DND-41 (cell line): ENCODE results near the gene RPS6KB2.

Source experiments
- ATAC-seq: fragments of 200-7000 bp; cut with Tn5 transposase; 3 replicates; pipeline ENCODE4 v1.9.1; 2021; ENCODE audit warnings: low read depth; ENCODE audit not compliant: insufficient read depth
- DNase-seq: peaks from one replicate; pipeline ENCODE4 v3.0.0-alpha.2; 2020
- H2AFZ ChIP-seq: 2 replicates; pipeline ENCODE4 v1.6.0; 2012; ENCODE audit warnings: low read depth, low read length
- H3K27ac ChIP-seq: 2 replicates; pipeline ENCODE4 v1.5.1; 2012; ENCODE audit warnings: low read length, inconsistent platforms
- H3K27me3 ChIP-seq: fragments of 200-600 bp; sonication (generic); 2 replicates; pipeline ENCODE4 v1.6.0; 2012; ENCODE audit warnings: low read length, mild to moderate bottlenecking, inconsistent platforms; ENCODE audit not compliant: insufficient read depth, poor library complexity
- H3K36me3 ChIP-seq: 2 replicates; pipeline ENCODE4 v1.5.1; 2012; ENCODE audit warnings: low read length, inconsistent platforms; ENCODE audit not compliant: insufficient read depth
- H3K4me1 ChIP-seq: 2 replicates; pipeline ENCODE4 v1.5.1; 2012; ENCODE audit warnings: mild to moderate bottlenecking, low read length; ENCODE audit not compliant: insufficient read depth
- H3K4me2 ChIP-seq: 2 replicates; pipeline ENCODE4 v1.6.0; 2012; ENCODE audit warnings: mild to moderate bottlenecking, moderate library complexity, low read length, inconsistent platforms; ENCODE audit not compliant: insufficient read depth
- H3K4me3 ChIP-seq, 2 experiments: fragments of 200-600 bp in 1 of 2; shearing (Covaris generic) in 1 of 2; 2 replicates each; pipeline ENCODE4 v1.5.1; 2012 to 2016; ENCODE audit warnings: inconsistent platforms in 2 of 2, low read length in 2 of 2, mild to moderate bottlenecking in 2 of 2, low read depth in 1 of 2, moderate library complexity in 1 of 2
- H3K79me2 ChIP-seq: 2 replicates; pipeline ENCODE4 v1.6.0; 2012; ENCODE audit warnings: low read length, inconsistent platforms; ENCODE audit not compliant: insufficient read depth
- H3K9ac ChIP-seq: 2 replicates; pipeline ENCODE4 v1.6.0; 2012; ENCODE audit warnings: low read depth, mild to moderate bottlenecking, inconsistent platforms, low read length, moderate library complexity
- H3K9me3 ChIP-seq: 2 replicates; pipeline ENCODE4 v1.5.1; 2012; ENCODE audit warnings: low read length, moderate library complexity, mild to moderate bottlenecking, inconsistent platforms; ENCODE audit not compliant: insufficient read depth, severe bottlenecking
- H4K20me1 ChIP-seq: 2 replicates; pipeline ENCODE4 v1.6.0; 2012; ENCODE audit warnings: low read length; ENCODE audit not compliant: insufficient read depth
- EZH2 ChIP-seq: IDR thresholded peaks from 3 replicates; pipeline ENCODE4 v1.6.1; 2012; ENCODE audit warnings: borderline replicate concordance, low read depth, mild to moderate bottlenecking, moderate library complexity, low read length, inconsistent platforms; ENCODE audit not compliant: severe bottlenecking
- TF ChIP-seq, protein P1 (sequence below): IDR thresholded peaks from 2 replicates; pipeline ENCODE4 v1.5.1; 2012; ENCODE audit warnings: borderline replicate concordance, low read length, moderate library complexity, mild to moderate bottlenecking; ENCODE audit not compliant: poor library complexity, severe bottlenecking; ENCODE audit errors: extremely low read depth

The RPS6KB2 gene

DNA sequence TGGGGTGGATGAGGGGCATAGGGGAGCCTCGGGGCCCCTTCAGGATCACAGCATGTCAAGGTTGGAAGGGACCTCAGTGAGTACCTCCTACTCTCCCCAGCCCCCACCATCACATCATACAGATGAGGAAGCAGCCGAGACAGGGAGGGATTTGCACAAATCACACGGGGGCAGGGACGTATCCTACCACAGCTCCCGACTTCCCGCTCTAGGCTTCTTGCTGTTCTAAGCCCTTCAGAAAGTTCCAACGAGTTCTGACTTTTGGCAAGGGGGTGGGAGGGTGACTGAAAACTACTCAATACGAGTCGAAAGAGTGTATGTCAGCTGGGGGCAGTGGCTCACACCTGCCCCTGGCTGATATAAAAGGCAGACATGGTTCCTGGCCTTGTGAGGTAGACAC lies 41.2 kb upstream of the RPS6KB2 start:
- Histone ChIP-seq H3K9me3 (no peaks in the 10 kb centered on the region), H3K4me2 (no peak overlapping the region), H3K79me2 (peaks cover 18% of the 10 kb centered on the region), H3K4me3 (no peak overlapping the region), H3K9ac (no peak overlapping the region), H3K27ac (no peak overlapping the region), H3K36me3 (no peaks in the 10 kb centered on the region), H3K27me3 (no peaks in the 10 kb centered on the region), H3K4me1 (peaks cover 19% of the 10 kb centered on the region), H2AFZ (no peak overlapping the region), H4K20me1 (no peaks in the 10 kb centered on the region)
- ATAC-seq (no peak), DNase-seq (no peak)
- no peak for TF ChIP-seq EZH2
- TF ChIP-seq, protein P1, sequence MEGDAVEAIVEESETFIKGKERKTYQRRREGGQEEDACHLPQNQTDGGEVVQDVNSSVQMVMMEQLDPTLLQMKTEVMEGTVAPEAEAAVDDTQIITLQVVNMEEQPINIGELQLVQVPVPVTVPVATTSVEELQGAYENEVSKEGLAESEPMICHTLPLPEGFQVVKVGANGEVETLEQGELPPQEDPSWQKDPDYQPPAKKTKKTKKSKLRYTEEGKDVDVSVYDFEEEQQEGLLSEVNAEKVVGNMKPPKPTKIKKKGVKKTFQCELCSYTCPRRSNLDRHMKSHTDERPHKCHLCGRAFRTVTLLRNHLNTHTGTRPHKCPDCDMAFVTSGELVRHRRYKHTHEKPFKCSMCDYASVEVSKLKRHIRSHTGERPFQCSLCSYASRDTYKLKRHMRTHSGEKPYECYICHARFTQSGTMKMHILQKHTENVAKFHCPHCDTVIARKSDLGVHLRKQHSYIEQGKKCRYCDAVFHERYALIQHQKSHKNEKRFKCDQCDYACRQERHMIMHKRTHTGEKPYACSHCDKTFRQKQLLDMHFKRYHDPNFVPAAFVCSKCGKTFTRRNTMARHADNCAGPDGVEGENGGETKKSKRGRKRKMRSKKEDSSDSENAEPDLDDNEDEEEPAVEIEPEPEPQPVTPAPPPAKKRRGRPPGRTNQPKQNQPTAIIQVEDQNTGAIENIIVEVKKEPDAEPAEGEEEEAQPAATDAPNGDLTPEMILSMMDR = no peak

- DNase-seq = no peak
- peaks cover 20% of the 10 kb centered on the region for H3K4me1 ChIP-seq
- H3K36me3 ChIP-seq = no peaks in the 10 kb centered on the region
- no peaks in the 10 kb centered on the region for H3K27me3 ChIP-seq
- no peak for ATAC-seq
- peaks cover 23% of the 10 kb centered on the region for H3K79me2 ChIP-seq
- no peak overlapping the region for H3K9ac ChIP-seq
- TF ChIP-seq, protein P1 = no peak
- no peak for TF ChIP-seq EZH2
- H2AFZ ChIP-seq = no peak overlapping the region
- no peak overlapping the region for H3K4me3 ChIP-seq
- no peak overlapping the region for H3K27ac ChIP-seq
- no peak overlapping the region for H3K4me2 ChIP-seq
- H3K9me3 ChIP-seq = no peaks in the 10 kb centered on the region
- H4K20me1 ChIP-seq = peaks cover 4% of the 10 kb centered on the region
These were observed 40.8 kb upstream of the RPS6KB2 start for GRCh38 chr11:67387518-67387917.

DNA sequence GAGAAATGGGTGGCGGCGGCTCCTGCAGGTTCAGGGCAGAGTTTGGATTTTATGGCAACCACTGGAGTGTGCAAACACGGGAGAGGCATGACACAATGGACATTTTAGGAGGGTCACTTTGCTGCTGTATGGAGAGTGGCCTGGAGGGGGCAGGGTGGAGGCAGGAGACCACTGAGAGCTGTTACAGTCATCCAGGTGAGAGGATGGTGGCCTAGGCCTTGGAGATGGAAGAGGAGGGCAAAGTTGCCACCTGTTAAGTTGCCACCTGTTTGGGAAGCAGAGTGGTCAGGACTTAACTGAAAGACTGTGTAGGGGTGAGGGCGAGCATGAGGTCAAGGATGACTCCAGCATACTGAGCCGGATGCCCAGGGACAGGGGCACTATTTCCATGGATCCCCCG lies 38.8 kb upstream of the RPS6KB2 start:
- ATAC-seq = peak; percentile 32; the same call in 1 of the 3 replicates
- peaks cover 38% of the 10 kb centered on the region for H3K4me1 ChIP-seq
- H3K27ac ChIP-seq = no peak overlapping the region
- H3K79me2 ChIP-seq = peaks cover 40% of the 10 kb centered on the region
- H3K27me3 ChIP-seq = no peaks in the 10 kb centered on the region
- no peak overlapping the region for H3K9ac ChIP-seq
- no peak for TF ChIP-seq EZH2
- TF ChIP-seq, protein P1 = peak; percentile 70
- no peak overlapping the region for H2AFZ ChIP-seq
- H3K4me2 ChIP-seq = no peak overlapping the region
- no peak overlapping the region for H3K4me3 ChIP-seq
- DNase-seq = peak; percentile 49
- H3K36me3 ChIP-seq = peaks cover 14% of the 10 kb centered on the region
- H3K9me3 ChIP-seq = no peaks in the 10 kb centered on the region
- peaks cover 18% of the 10 kb centered on the region for H4K20me1 ChIP-seq

GRCh38 chr11:67390947-67391303 lies 37.4 kb upstream of the RPS6KB2 start:
- H3K27ac ChIP-seq = peak overlapping the region; percentile 89
- peak overlapping the region; percentile 90 for H3K4me2 ChIP-seq
- peak overlapping the region; percentile 97 for H3K9ac ChIP-seq
- H3K4me1 ChIP-seq = peaks cover 44% of the 10 kb centered on the region
- H3K79me2 ChIP-seq = peaks cover 45% of the 10 kb centered on the region
- ATAC-seq (no peak), DNase-seq (no peak)
- no peak for TF ChIP-seq EZH2
- TF ChIP-seq, protein P1 = no peak
- peaks cover 26% of the 10 kb centered on the region for H3K36me3 ChIP-seq
- peak overlapping the region; percentile 96 for H3K4me3 ChIP-seq
- no peaks in the 10 kb centered on the region for H3K27me3 ChIP-seq
- peaks cover 25% of the 10 kb centered on the region for H4K20me1 ChIP-seq
- H3K9me3 ChIP-seq = no peaks in the 10 kb centered on the region
- H2AFZ ChIP-seq = peak overlapping the region; percentile 90; the same call in 1 of the 2 replicates
